Natural killer cell (primary cell): ENCODE results near the gene PON2. TPM values are rescaled to one million over a fixed set of nuclear protein-coding genes. Genes with fewer than 3 reads are reported as not detected.

ENCODE experiments used
- ATAC-seq, 3 donors: fragments of 150-1000 bp in 2 of 3; fragments of 200-7000 bp in 1 of 3; cut with Tn5 transposase; 1 replicate in 1 of 3; 2 replicates in 2 of 3; pipeline ENCODE4 v1.10.0; 2021; ENCODE audit warnings: mild to moderate bottlenecking in 2 of 3, moderate library complexity in 2 of 3
- DNase-seq, 2 donors: peaks; one replicate each; pipeline versions ENCODE4 v3.0.0 to v3.0.0-alpha.2; 2013 to 2021; ENCODE audit warnings: mixed read lengths in 1 of 2
- H3K27ac ChIP-seq: one replicate; pipeline ENCODE4 v1.5.1; 2013; ENCODE audit warnings: mild to moderate bottlenecking, low read length
- H3K27me3 ChIP-seq: one replicate; pipeline ENCODE4 v1.6.1; 2013; ENCODE audit warnings: low read length; ENCODE audit not compliant: control insufficient read depth, insufficient read depth
- H3K36me3 ChIP-seq: one replicate; pipeline ENCODE4 v1.6.1; 2013; ENCODE audit warnings: low read length; ENCODE audit not compliant: control insufficient read depth, insufficient read depth
- H3K4me1 ChIP-seq: one replicate; pipeline ENCODE4 v1.6.1; 2013; ENCODE audit warnings: low read length; ENCODE audit not compliant: control insufficient read depth, insufficient read depth
- H3K4me3 ChIP-seq: one replicate; pipeline ENCODE4 v1.5.1; 2013; ENCODE audit warnings: low read length
- H3K9me3 ChIP-seq: one replicate; pipeline ENCODE4 v1.6.1; 2013; ENCODE audit warnings: low read length; ENCODE audit not compliant: control insufficient read depth, insufficient read depth
- H3K27ac Mint-ChIP-seq, 2 donors: one replicate each; pipeline ENCODE4 v1.8.0; 2022; ENCODE audit warnings: mild to moderate bottlenecking in 2 of 2, mixed read lengths in 2 of 2, moderate library complexity in 1 of 2
- H3K27me3 Mint-ChIP-seq, 2 donors: one replicate each; pipeline ENCODE4 v1.8.0; 2022; ENCODE audit warnings: low read depth in 2 of 2, mixed read lengths in 2 of 2
- H3K36me3 Mint-ChIP-seq: one replicate; pipeline ENCODE4 v1.8.0; 2022; ENCODE audit warnings: mixed read lengths
- H3K4me1 Mint-ChIP-seq, 2 donors: one replicate each; pipeline ENCODE4 v1.8.0; 2022; ENCODE audit warnings: mixed read lengths in 2 of 2
- H3K4me3 Mint-ChIP-seq: one replicate; pipeline ENCODE4 v1.8.0; 2022; ENCODE audit warnings: mild to moderate bottlenecking, moderate library complexity, mixed read lengths
- H3K9me3 Mint-ChIP-seq, 2 donors: one replicate each; pipeline ENCODE4 v1.8.0; 2022; ENCODE audit warnings: mixed read lengths in 2 of 2
- CTCF ChIP-seq: fragments of 200-600 bp; IDR thresholded peaks from one replicate; pipeline ENCODE4 v1.8.0; 2022; ENCODE audit warnings: antibody characterized with exemption
- WGBS: methylation state at CpG from one replicate; pipeline ENCODE4 v1.1.7; 2013; ENCODE audit warnings: missing lambda C conversion rate; ENCODE audit not compliant: insufficient coverage; 5-methylcytosine and 5-hydroxymethylcytosine counted together
- intact Hi-C: fragments of 100-400 bp; cut with micrococcal nuclease; formaldehyde crosslinking; loops from one replicate; pipeline ENCODE4 v1.14.2; 2022
- total RNA-seq, 4 donors: library from RNA; stranded (reverse); fragments of 120-200 nt in 1 of 4; gene quantifications; one replicate each; pipeline versions ENCODE4 v1.2.3 to v1.2.4, GENCODE V29; 2013 to 2022

Gene PON2
- total RNA-seq, 3 donors from 2014 or later (not counting 1 experiment from before 2014, with no cell fraction given) = 26.6 to 35.7 (median 35.6) TPM

GRCh38 chr7:95368235-95368634, 66.6 kb downstream of the PON2 start:
- Histone ChIP-seq H3K27me3 (no peaks in the 10 kb centered on the region), H3K36me3 (no peaks in the 10 kb centered on the region), H3K27ac (no peak overlapping the region), H3K9me3 (no peaks in the 10 kb centered on the region), H3K4me3 (no peak overlapping the region), H3K4me1 (no peaks in the 10 kb centered on the region)
- Mint-ChIP-seq H3K4me3 (no peak overlapping the region), H3K27me3 (peaks cover 0 to 6% of the 10 kb centered on the region in 2 donors), H3K27ac (no peak overlapping the region), H3K36me3 (no peaks in the 10 kb centered on the region), H3K9me3 (no peaks in the 10 kb centered on the region), H3K4me1 (no peaks in the 10 kb centered on the region)
- TF ChIP-seq CTCF = no peak
- ATAC-seq (no peak), DNase-seq (no peak)
- intact Hi-C loops = no loop called here
- 77% methylated on average over 3 of the region's 3 CpGs for WGBS

GRCh38 chr7:95367606-95368005, 67.2 kb downstream of the PON2 start:
- Histone ChIP-seq H3K9me3 (no peaks in the 10 kb centered on the region), H3K27me3 (no peaks in the 10 kb centered on the region), H3K36me3 (no peaks in the 10 kb centered on the region), H3K4me1 (no peaks in the 10 kb centered on the region), H3K27ac (no peak overlapping the region), H3K4me3 (no peak overlapping the region)
- no peak for ATAC-seq
- Mint-ChIP-seq H3K9me3 (no peaks in the 10 kb centered on the region), H3K36me3 (no peaks in the 10 kb centered on the region), H3K27me3 (peaks cover 0 to 6% of the 10 kb centered on the region in 2 donors), H3K4me1 (no peaks in the 10 kb centered on the region), H3K27ac (no peak overlapping the region), H3K4me3 (no peak overlapping the region)
- 67% methylated on average over 1 of the region's 1 CpG for WGBS
- intact Hi-C loops = no loop called here
- no peak for TF ChIP-seq CTCF
- no peak for DNase-seq

GRCh38 chr7:95365151-95365550, 69.7 kb downstream of the PON2 start:
- no peak for ATAC-seq
- Mint-ChIP-seq H3K27me3 (peaks cover 0 to 8% of the 10 kb centered on the region in 2 donors), H3K4me3 (no peak overlapping the region), H3K36me3 (no peaks in the 10 kb centered on the region), H3K27ac (no peak overlapping the region), H3K9me3 (no peaks in the 10 kb centered on the region), H3K4me1 (no peaks in the 10 kb centered on the region)
- Histone ChIP-seq H3K9me3 (no peaks in the 10 kb centered on the region), H3K36me3 (no peaks in the 10 kb centered on the region), H3K4me3 (no peak overlapping the region), H3K4me1 (no peaks in the 10 kb centered on the region), H3K27me3 (no peaks in the 10 kb centered on the region), H3K27ac (no peak overlapping the region)
- 88% methylated on average over 1 of the region's 1 CpG for WGBS
- DNase-seq = no peak
- intact Hi-C loops = no loop called here
- no peak for TF ChIP-seq CTCF

GRCh38 chr7:95357623-95358022, 77.2 kb downstream of the PON2 start:
- H3K4me3 ChIP-seq = no peak overlapping the region
- H3K4me1 ChIP-seq = no peaks in the 10 kb centered on the region
- H3K36me3 Mint-ChIP-seq = no peaks in the 10 kb centered on the region
- 73% methylated on average over 3 of the region's 3 CpGs for WGBS
- no peak overlapping the region for H3K4me3 Mint-ChIP-seq
- no peaks in the 10 kb centered on the region for H3K27me3 ChIP-seq
- no peaks in the 10 kb centered on the region for H3K36me3 ChIP-seq
- TF ChIP-seq CTCF = no peak
- H3K27ac ChIP-seq = no peak overlapping the region
- no peak for ATAC-seq
- intact Hi-C loops = no loop called here
- H3K27me3 Mint-ChIP-seq = peaks cover 8 to 14% of the 10 kb centered on the region in 2 donors
- DNase-seq = no peak
- no peak overlapping the region for H3K27ac Mint-ChIP-seq
- H3K9me3 ChIP-seq = no peaks in the 10 kb centered on the region
- H3K9me3 Mint-ChIP-seq = no peaks in the 10 kb centered on the region
- H3K4me1 Mint-ChIP-seq = no peaks in the 10 kb centered on the region
